Measurements from ENCODE around the gene SAMHD1. TPM values are rescaled to one million over a fixed set of nuclear protein-coding genes. Genes with fewer than 3 reads are reported as not detected.
"Not testable (repeated sequence)": the region's sequence is repeated elsewhere in the genome, so short reads cannot be mapped to it uniquely, and the experiment has no call there.

SAMHD1 gene
- total RNA-seq, 1 experiment from 2014 or later: 63.0 TPM

GRCh38 chr20:36916199-36916598 is 35.3 kb downstream of the SAMHD1 start:
- intact Hi-C loops (cut with micrococcal nuclease; ENCODE audit: unreplicated experiment): no loop called here
- TF ChIP-seq CTCF (IDR thresholded peaks at IDR 0.05; ENCODE audit: insufficient read depth in 1 of 2, low read depth in 1 of 2, low read length in 1 of 2, severe bottlenecking in 1 of 2, unreplicated experiment in 1 of 2): no peak
- POLR2A ChIA-PET: no interaction called here

GRCh38 chr20:36908603-36909002 is 42.9 kb downstream of the SAMHD1 start:
- Mint-ChIP-seq H3K4me3 (ENCODE audit: unreplicated experiment) (no peak overlapping the region), H3K36me3 (ENCODE audit: insufficient read depth, unreplicated experiment) (peaks cover 19% of the 10 kb centered on the region), H3K4me1 (ENCODE audit: low read depth, unreplicated experiment) (no peaks in the 10 kb centered on the region), H3K27me3 (ENCODE audit: insufficient read depth, unreplicated experiment) (no peaks in the 10 kb centered on the region), H3K9me3 (ENCODE audit: unreplicated experiment) (no peaks in the 10 kb centered on the region), H3K27ac (ENCODE audit: unreplicated experiment) (no peak overlapping the region)
- ChIA-PET CTCF (interaction anchor here (3.4 kb wide), 1 partner anchor 11 kb away, joined by 13 read pairs; no protein-coding TSS in a partner anchor), POLR2A (no interaction called here)
- TF ChIP-seq CTCF (IDR thresholded peaks at IDR 0.05; ENCODE audit: insufficient read depth in 1 of 2, low read depth in 1 of 2, low read length in 1 of 2, severe bottlenecking in 1 of 2, unreplicated experiment in 1 of 2): no peak
- no peaks in the 10 kb centered on the region for H3K9me3 ChIP-seq
- H3K27me3 ChIP-seq (replicated peaks; ENCODE audit: control insufficient read depth, insufficient read depth, low read length): no peaks in the 10 kb centered on the region
- peaks cover 1% of the 10 kb centered on the region; the same call in 1 of the 2 replicates for H3K36me3 ChIP-seq (ENCODE audit: control insufficient read depth, insufficient read depth, low read length)
- H3K4me3 ChIP-seq (ENCODE audit: low read depth, low read length): no peak overlapping the region
- BruUV-seq (replicated peaks): no TSS peak
- intact Hi-C loops (cut with micrococcal nuclease; ENCODE audit: unreplicated experiment): no loop called here
- DNase-seq: no peak
- no peaks in the 10 kb centered on the region for H3K4me1 ChIP-seq

More at GRCh38 chr20:36916199-36916598, 35.3 kb downstream of the SAMHD1 start:
- H3K27me3 Mint-ChIP-seq (ENCODE audit: insufficient read depth, unreplicated experiment): no peaks in the 10 kb centered on the region
- H3K4me1 Mint-ChIP-seq (ENCODE audit: low read depth, unreplicated experiment): no peaks in the 10 kb centered on the region
- CTCF ChIA-PET: no interaction called here
- Histone ChIP-seq H3K9me3 (no peaks in the 10 kb centered on the region), H3K36me3 (ENCODE audit: control insufficient read depth, insufficient read depth, low read length) (no peaks in the 10 kb centered on the region), H3K27me3 (replicated peaks; ENCODE audit: control insufficient read depth, insufficient read depth, low read length) (no peaks in the 10 kb centered on the region), H3K4me1 (no peaks in the 10 kb centered on the region), H3K4me3 (ENCODE audit: low read depth, low read length) (no peak overlapping the region)
- no peaks in the 10 kb centered on the region for H3K9me3 Mint-ChIP-seq (ENCODE audit: unreplicated experiment)
- no TSS peak for BruUV-seq (replicated peaks)
- no peak overlapping the region for H3K4me3 Mint-ChIP-seq (ENCODE audit: unreplicated experiment)
- H3K36me3 Mint-ChIP-seq (ENCODE audit: insufficient read depth, unreplicated experiment): peaks cover 19% of the 10 kb centered on the region
- no peak overlapping the region for H3K27ac Mint-ChIP-seq (ENCODE audit: unreplicated experiment)
- no peak for DNase-seq

GRCh38 chr20:36906086-36906485 is 45.4 kb downstream of the SAMHD1 start:
- POLR2A ChIA-PET; BruUV-seq (replicated peaks); H3K4me3 Mint-ChIP-seq (ENCODE audit: unreplicated experiment); H3K9me3 ChIP-seq; H3K4me3 ChIP-seq (ENCODE audit: low read depth, low read length); H3K4me1 ChIP-seq; H3K27me3 ChIP-seq (replicated peaks; ENCODE audit: control insufficient read depth, insufficient read depth, low read length); H3K4me1 Mint-ChIP-seq (ENCODE audit: low read depth, unreplicated experiment); H3K9me3 Mint-ChIP-seq (ENCODE audit: unreplicated experiment); CTCF ChIA-PET; H3K27me3 Mint-ChIP-seq (ENCODE audit: insufficient read depth, unreplicated experiment); H3K27ac Mint-ChIP-seq (ENCODE audit: unreplicated experiment); H3K36me3 ChIP-seq (ENCODE audit: control insufficient read depth, insufficient read depth, low read length); intact Hi-C loops (cut with micrococcal nuclease; ENCODE audit: unreplicated experiment); DNase-seq: not testable (repeated sequence)
- H3K36me3 Mint-ChIP-seq (ENCODE audit: insufficient read depth, unreplicated experiment): peaks cover 23% of the 10 kb centered on the region

- H3K4me1 ChIP-seq; H3K4me3 ChIP-seq (ENCODE audit: low read depth, low read length); H3K9me3 ChIP-seq; POLR2A ChIA-PET; H3K9me3 Mint-ChIP-seq (ENCODE audit: unreplicated experiment); intact Hi-C loops (cut with micrococcal nuclease; ENCODE audit: unreplicated experiment); H3K4me1 Mint-ChIP-seq (ENCODE audit: low read depth, unreplicated experiment); H3K4me3 Mint-ChIP-seq (ENCODE audit: unreplicated experiment); H3K27ac Mint-ChIP-seq (ENCODE audit: unreplicated experiment); H3K36me3 ChIP-seq (ENCODE audit: control insufficient read depth, insufficient read depth, low read length); H3K27me3 ChIP-seq (replicated peaks; ENCODE audit: control insufficient read depth, insufficient read depth, low read length); DNase-seq; BruUV-seq (replicated peaks); H3K27me3 Mint-ChIP-seq (ENCODE audit: insufficient read depth, unreplicated experiment): not testable (repeated sequence)
- H3K36me3 Mint-ChIP-seq (ENCODE audit: insufficient read depth, unreplicated experiment): peaks cover 23% of the 10 kb centered on the region
- CTCF ChIA-PET: interaction anchor here (1.1 kb wide), 1 partner anchor 19 kb away, joined by 3 read pairs; no protein-coding TSS in a partner anchor
Observed at GRCh38 chr20:36905566-36905965, 45.9 kb downstream of the SAMHD1 start.

All from Caco-2 (cell line).